ENCODE measurements around the gene MYOM1. TPM values are rescaled to one million over a fixed set of nuclear protein-coding genes. Genes with fewer than 3 reads are reported as not detected.
"Not testable (repeated sequence)": the region's sequence is repeated elsewhere in the genome, so short reads cannot be mapped to it uniquely, and the experiment has no call there.

The MYOM1 gene
- total and polyA plus RNA-seq, 9 donors = 265 to 771 (median 603) TPM

GRCh38 chr18:3209859-3210569 is 9.8 kb downstream of the MYOM1 start:
- no peaks in the 10 kb centered on the region for H3K27me3 ChIP-seq (ENCODE audit: control insufficient read depth, insufficient read depth, low read length)
- no CpG with 5 or more reads among the region's 4 CpGs for WGBS (ENCODE audit: insufficient coverage)
- H3K36me3 ChIP-seq (ENCODE audit: control insufficient read depth, insufficient read depth, low read length) = peaks cover 15% of the 10 kb centered on the region
- DNase-seq = no peak
- peaks cover 14% of the 10 kb centered on the region for H3K4me1 ChIP-seq (ENCODE audit: control insufficient read depth, insufficient read depth, low read length)
- no peak overlapping the region for H3K27ac ChIP-seq (ENCODE audit: low read length)
- H3K9me3 ChIP-seq (replicated peaks; ENCODE audit: control insufficient read depth, low read depth, low read length) = no peaks in the 10 kb centered on the region
- no peak overlapping the region for H3K4me3 ChIP-seq (ENCODE audit: low read length)

DNA sequence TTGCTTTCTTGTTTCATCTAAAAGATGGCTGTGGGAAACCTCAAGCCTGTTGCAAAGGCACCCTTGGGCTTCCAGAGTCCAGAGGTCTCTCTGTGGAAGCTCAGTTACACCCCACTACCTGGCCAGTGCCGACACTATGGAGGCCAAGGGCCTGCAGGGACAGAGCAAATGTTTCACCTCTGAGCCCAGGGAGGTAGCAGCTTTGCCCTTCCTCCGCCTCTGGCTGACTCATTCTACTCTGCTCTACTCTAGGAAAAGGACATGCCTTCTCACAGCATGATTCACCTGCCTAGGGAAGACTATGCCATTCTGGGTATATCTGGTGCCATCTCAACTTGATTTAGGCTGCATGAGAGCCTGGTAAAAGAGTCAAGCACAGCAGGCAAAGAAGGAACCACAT is 12.2 kb downstream of the MYOM1 start:
- Histone ChIP-seq H3K36me3 (ENCODE audit: control insufficient read depth, insufficient read depth, low read length) (peaks cover 5% of the 10 kb centered on the region), H3K27ac (ENCODE audit: low read length) (no peak overlapping the region), H3K4me3 (ENCODE audit: low read length) (no peak overlapping the region), H3K27me3 (ENCODE audit: control insufficient read depth, insufficient read depth, low read length) (no peaks in the 10 kb centered on the region), H3K4me1 (ENCODE audit: control insufficient read depth, insufficient read depth, low read length) (peaks cover 5% of the 10 kb centered on the region), H3K9me3 (replicated peaks; ENCODE audit: control insufficient read depth, low read depth, low read length) (peaks cover 2% of the 10 kb centered on the region)
- no peak for DNase-seq
- 60% methylated on average over 1 of the region's 2 CpGs for WGBS (ENCODE audit: insufficient coverage)

DNA sequence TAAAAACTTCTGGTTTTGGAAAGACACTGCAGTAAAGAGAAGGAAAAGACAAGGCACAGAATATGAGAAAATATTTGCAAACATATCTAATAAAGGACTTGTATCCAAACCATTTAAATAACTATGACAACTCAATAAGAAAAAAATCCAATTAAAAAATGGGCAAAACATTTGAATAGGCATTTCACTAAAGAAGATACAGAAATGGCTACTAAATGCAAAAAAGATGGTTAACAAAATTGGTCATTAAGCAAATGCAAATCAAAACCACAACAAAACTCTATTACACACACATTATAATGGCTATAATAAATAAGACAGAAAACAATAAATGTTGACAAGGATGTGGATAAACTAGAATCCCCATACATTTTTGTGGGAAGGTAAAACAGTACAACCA is 14.5 kb downstream of the MYOM1 start:
- peaks cover 5% of the 10 kb centered on the region for H3K36me3 ChIP-seq (ENCODE audit: control insufficient read depth, insufficient read depth, low read length)
- H3K4me3 ChIP-seq (ENCODE audit: low read length) = no peak overlapping the region
- H3K27me3 ChIP-seq (ENCODE audit: control insufficient read depth, insufficient read depth, low read length) = no peaks in the 10 kb centered on the region
- no peak overlapping the region for H3K27ac ChIP-seq (ENCODE audit: low read length)
- DNase-seq = no peak
- H3K4me1 ChIP-seq (ENCODE audit: control insufficient read depth, insufficient read depth, low read length) = peaks cover 5% of the 10 kb centered on the region
- peaks cover 2% of the 10 kb centered on the region for H3K9me3 ChIP-seq (replicated peaks; ENCODE audit: control insufficient read depth, low read depth, low read length)

- WGBS (ENCODE audit: insufficient coverage) = 86% methylated on average over 1 of the region's 2 CpGs
- Histone ChIP-seq H3K4me3 (ENCODE audit: low read length) (no peak overlapping the region), H3K27me3 (ENCODE audit: control insufficient read depth, insufficient read depth, low read length) (no peaks in the 10 kb centered on the region), H3K27ac (ENCODE audit: low read length) (no peak overlapping the region), H3K36me3 (ENCODE audit: control insufficient read depth, insufficient read depth, low read length) (no peaks in the 10 kb centered on the region), H3K9me3 (replicated peaks; ENCODE audit: control insufficient read depth, low read depth, low read length) (peaks cover 2% of the 10 kb centered on the region), H3K4me1 (ENCODE audit: control insufficient read depth, insufficient read depth, low read length) (peaks cover 1% of the 10 kb centered on the region)
- no peak for DNase-seq
These were observed 19.7 kb downstream of the MYOM1 start for GRCh38 chr18:3199942-3200645.

DNA sequence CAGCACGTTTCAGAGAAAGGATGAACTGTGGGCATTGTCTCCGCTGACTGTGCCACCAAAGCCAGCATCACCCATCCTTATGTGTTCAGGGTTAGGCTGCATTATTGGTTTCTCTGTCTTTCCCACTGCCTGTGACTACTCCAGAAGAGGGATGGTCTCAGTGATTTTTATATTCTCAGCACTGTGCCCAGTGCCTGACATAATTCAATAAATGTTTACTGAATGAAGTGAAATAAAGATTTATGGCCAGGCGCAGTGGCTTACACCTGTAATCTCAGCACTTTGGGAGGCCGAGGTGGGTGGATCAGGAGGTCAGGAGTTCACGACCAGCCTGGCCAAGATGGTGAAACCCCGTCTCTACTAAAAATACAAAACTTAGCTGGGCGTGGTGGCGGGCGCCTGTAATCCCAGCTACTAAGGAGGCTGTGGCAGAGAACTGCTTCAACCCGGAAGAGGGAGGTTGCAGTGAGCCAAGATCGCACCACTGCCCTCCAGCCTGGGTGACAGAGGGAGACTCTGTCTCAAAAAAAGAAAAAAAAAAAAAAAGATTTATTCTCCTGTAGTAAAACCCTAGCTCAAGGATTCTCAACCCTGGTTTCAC is 21.4 kb downstream of the MYOM1 start:
- not testable (repeated sequence) for H3K4me1 ChIP-seq (ENCODE audit: control insufficient read depth, insufficient read depth, low read length); H3K27ac ChIP-seq (ENCODE audit: low read length)
- WGBS (ENCODE audit: insufficient coverage) = 82% methylated on average over 2 of the region's 11 CpGs

DNA sequence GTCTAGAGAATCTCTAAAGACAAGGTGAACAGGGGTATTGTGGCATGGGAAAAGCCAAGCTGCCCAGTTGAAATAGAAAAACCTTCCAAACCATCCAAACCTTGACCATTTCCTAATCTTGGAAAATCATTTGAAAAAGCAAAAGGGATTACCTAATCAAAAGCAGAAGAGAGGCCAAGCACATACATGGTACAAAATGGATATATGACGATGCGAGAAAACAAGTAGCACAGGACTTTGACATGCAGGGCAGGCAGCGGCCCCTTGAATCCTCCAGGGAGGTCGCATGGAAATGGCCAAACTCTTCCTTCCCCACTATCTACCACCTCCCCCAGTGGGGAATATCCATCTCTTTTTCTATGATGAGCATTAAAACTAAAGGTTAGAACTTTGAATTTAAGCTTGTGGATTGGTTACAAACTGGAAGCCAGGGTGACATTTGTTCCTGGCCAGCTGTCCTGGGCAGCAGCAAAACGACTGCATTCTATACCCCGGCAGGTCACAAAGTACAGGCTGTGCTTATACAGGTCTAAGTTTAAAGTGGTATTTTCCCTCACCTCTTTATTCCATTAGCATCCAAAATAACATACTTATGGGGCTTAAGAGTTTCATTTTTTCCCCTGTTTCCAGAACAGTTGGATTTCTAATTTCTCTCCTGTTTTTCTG is 24.7 kb downstream of the MYOM1 start:
- 80% methylated on average over 1 of the region's 6 CpGs for WGBS (ENCODE audit: insufficient coverage)

More for the DNA sequence above, 21.4 kb downstream of the MYOM1 start:
- H3K9me3 ChIP-seq (replicated peaks; ENCODE audit: control insufficient read depth, low read depth, low read length); H3K36me3 ChIP-seq (ENCODE audit: control insufficient read depth, insufficient read depth, low read length); H3K27me3 ChIP-seq (ENCODE audit: control insufficient read depth, insufficient read depth, low read length); DNase-seq; H3K4me3 ChIP-seq (ENCODE audit: low read length): not testable (repeated sequence)

GRCh38 chr18:3193331-3193730 is 26.4 kb downstream of the MYOM1 start:
- DNase-seq = no peak
- no peaks in the 10 kb centered on the region for H3K9me3 ChIP-seq (replicated peaks; ENCODE audit: control insufficient read depth, low read depth, low read length)
- H3K4me3 ChIP-seq (ENCODE audit: low read length) = no peak overlapping the region
- H3K27me3 ChIP-seq (ENCODE audit: control insufficient read depth, insufficient read depth, low read length) = no peaks in the 10 kb centered on the region
- no peak overlapping the region for H3K27ac ChIP-seq (ENCODE audit: low read length)
- no CpG with 5 or more reads among the region's 1 CpG for WGBS (ENCODE audit: insufficient coverage)
- H3K36me3 ChIP-seq (ENCODE audit: control insufficient read depth, insufficient read depth, low read length) = peaks cover 3% of the 10 kb centered on the region
- peaks cover 3% of the 10 kb centered on the region for H3K4me1 ChIP-seq (ENCODE audit: control insufficient read depth, insufficient read depth, low read length)

More for the DNA sequence above, 24.7 kb downstream of the MYOM1 start:
- Histone ChIP-seq H3K4me1 (ENCODE audit: control insufficient read depth, insufficient read depth, low read length) (peaks cover 3% of the 10 kb centered on the region), H3K27ac (ENCODE audit: low read length) (no peak overlapping the region), H3K27me3 (ENCODE audit: control insufficient read depth, insufficient read depth, low read length) (no peaks in the 10 kb centered on the region), H3K9me3 (replicated peaks; ENCODE audit: control insufficient read depth, low read depth, low read length) (no peaks in the 10 kb centered on the region), H3K36me3 (ENCODE audit: control insufficient read depth, insufficient read depth, low read length) (no peaks in the 10 kb centered on the region), H3K4me3 (ENCODE audit: low read length) (no peak overlapping the region)
- no peak for DNase-seq

DNA sequence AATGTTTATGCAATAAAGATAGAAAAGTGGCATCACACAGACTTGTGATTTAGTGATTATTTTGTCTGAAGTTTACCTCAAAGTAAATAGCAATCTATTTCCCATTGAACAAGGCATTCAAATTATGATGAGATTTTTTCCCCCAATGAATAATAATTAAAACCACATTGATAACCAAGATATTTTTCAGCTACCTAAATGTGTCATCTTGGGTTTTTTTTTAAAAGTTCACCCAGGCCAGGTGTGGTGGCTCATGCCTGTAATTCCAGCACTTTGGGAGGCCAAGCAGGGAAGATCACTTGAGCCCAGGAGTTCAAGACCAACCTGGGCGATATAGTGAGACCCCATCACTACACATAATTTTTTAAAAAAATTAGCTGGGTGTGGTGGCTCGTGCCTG is 27.0 kb downstream of the MYOM1 start:
- Histone ChIP-seq H3K4me1 (ENCODE audit: control insufficient read depth, insufficient read depth, low read length) (peaks cover 3% of the 10 kb centered on the region), H3K9me3 (replicated peaks; ENCODE audit: control insufficient read depth, low read depth, low read length) (no peaks in the 10 kb centered on the region), H3K4me3 (ENCODE audit: low read length) (no peak overlapping the region), H3K27ac (ENCODE audit: low read length) (no peak overlapping the region), H3K36me3 (ENCODE audit: control insufficient read depth, insufficient read depth, low read length) (peaks cover 3% of the 10 kb centered on the region), H3K27me3 (ENCODE audit: control insufficient read depth, insufficient read depth, low read length) (no peaks in the 10 kb centered on the region)
- no CpG with 5 or more reads among the region's 2 CpGs for WGBS (ENCODE audit: insufficient coverage)
- no peak for DNase-seq

- Histone ChIP-seq H3K27ac (ENCODE audit: low read length) (no peak overlapping the region), H3K27me3 (ENCODE audit: control insufficient read depth, insufficient read depth, low read length) (no peaks in the 10 kb centered on the region), H3K4me3 (ENCODE audit: low read length) (no peak overlapping the region), H3K36me3 (ENCODE audit: control insufficient read depth, insufficient read depth, low read length) (peaks cover 3% of the 10 kb centered on the region), H3K9me3 (replicated peaks; ENCODE audit: control insufficient read depth, low read depth, low read length) (no peaks in the 10 kb centered on the region), H3K4me1 (ENCODE audit: control insufficient read depth, insufficient read depth, low read length) (peaks cover 3% of the 10 kb centered on the region)
- no peak for DNase-seq
These were observed 27.5 kb downstream of the MYOM1 start for GRCh38 chr18:3192286-3192685.

GRCh38 chr18:3190610-3191009 is 29.2 kb downstream of the MYOM1 start:
- DNase-seq = no peak
- Histone ChIP-seq H3K9me3 (replicated peaks; ENCODE audit: control insufficient read depth, low read depth, low read length) (no peaks in the 10 kb centered on the region), H3K27ac (ENCODE audit: low read length) (no peak overlapping the region), H3K36me3 (ENCODE audit: control insufficient read depth, insufficient read depth, low read length) (peaks cover 3% of the 10 kb centered on the region), H3K4me3 (ENCODE audit: low read length) (no peak overlapping the region), H3K27me3 (ENCODE audit: control insufficient read depth, insufficient read depth, low read length) (no peaks in the 10 kb centered on the region), H3K4me1 (ENCODE audit: control insufficient read depth, insufficient read depth, low read length) (peaks cover 3% of the 10 kb centered on the region)
- WGBS (ENCODE audit: insufficient coverage) = no CpG with 5 or more reads among the region's 2 CpGs
